H1 (cell line): Measurements from ENCODE around the gene PDE1C.

Experiments
- EP300 ChIP-seq, 2 experiments: IDR thresholded peaks; 1 replicate in 1 of 2; 2 replicates in 1 of 2; pipeline ENCODE4 v1.6.1; 2011 to 2012; ENCODE audit warnings: low read depth in 2 of 2, low read length in 2 of 2, mild to moderate bottlenecking in 2 of 2, borderline replicate concordance in 1 of 2, inconsistent platforms in 1 of 2, moderate library complexity in 1 of 2
- JUN ChIP-seq: IDR thresholded peaks from 2 replicates; pipeline ENCODE4 v1.6.1; 2011; ENCODE audit warnings: low read depth, mild to moderate bottlenecking, improper control_type of control experiment, low read length
- KDM1A ChIP-seq: fragments of 200-600, 300-600 bp; sonication (generic); IDR thresholded peaks from 2 replicates; pipeline ENCODE4 v1.7.1; 2016; ENCODE audit warnings: mild to moderate bottlenecking, low read length, borderline replicate concordance
- MAX ChIP-seq: IDR thresholded peaks from 2 replicates; pipeline ENCODE4 v1.6.1; 2012; ENCODE audit warnings: inconsistent platforms
- POLR2A ChIP-seq, 2 experiments: IDR thresholded peaks; 1 replicate in 1 of 2; 2 replicates in 1 of 2; pipeline ENCODE4 v1.6.1; 2011; ENCODE audit warnings: low read depth in 2 of 2, low read length in 2 of 2, mild to moderate bottlenecking in 2 of 2; ENCODE audit errors: control extremely low read depth in 1 of 2
- POLR2AphosphoS5 ChIP-seq: IDR thresholded peaks from 2 replicates; pipeline ENCODE4 v1.6.1; 2011; ENCODE audit warnings: low read depth, low read length
- RAD21 ChIP-seq, 2 experiments: IDR thresholded peaks in 1 of 2; conservative IDR thresholded peaks in 1 of 2; 2 replicates each; pipeline ENCODE4 v1.6.1; 2011; ENCODE audit warnings: low read depth in 2 of 2, low read length in 2 of 2, improper control_type of control experiment in 1 of 2, inconsistent platforms in 1 of 2, mild to moderate bottlenecking in 1 of 2, moderate library complexity in 1 of 2
- SIN3A ChIP-seq, 2 experiments: IDR thresholded peaks in 1 of 2; conservative IDR thresholded peaks in 1 of 2; 2 replicates each; pipeline ENCODE4 v1.6.1; 2011 to 2012; ENCODE audit warnings: low read length in 2 of 2, improper control_type of control experiment in 1 of 2, low read depth in 1 of 2, mild to moderate bottlenecking in 1 of 2
- SRF ChIP-seq: IDR thresholded peaks from 2 replicates; pipeline ENCODE4 v1.6.1; 2011; ENCODE audit warnings: mild to moderate bottlenecking, low read depth, low read length, moderate library complexity
- TAF1 ChIP-seq: IDR thresholded peaks from 2 replicates; pipeline ENCODE4 v1.6.1; 2011; ENCODE audit warnings: mild to moderate bottlenecking, low read depth, low read length
- TF ChIP-seq, protein P1 (sequence below), 3 experiments: IDR thresholded peaks; 1 replicate in 2 of 3; 2 replicates in 1 of 3; pipeline versions ENCODE4 v1.5.1 to v1.6.1; 2011; ENCODE audit warnings: low read length in 3 of 3, mild to moderate bottlenecking in 3 of 3, inconsistent platforms in 2 of 3, low read depth in 1 of 3, moderate library complexity in 1 of 3; ENCODE audit not compliant: insufficient read depth in 1 of 3; ENCODE audit errors: control extremely low read depth in 1 of 3
- TF ChIP-seq, protein P2 (sequence below): IDR thresholded peaks from 2 replicates; pipeline ENCODE4 v1.6.1; 2011; ENCODE audit warnings: low read depth, mild to moderate bottlenecking, low read length; ENCODE audit not compliant: insufficient read depth

DNA sequence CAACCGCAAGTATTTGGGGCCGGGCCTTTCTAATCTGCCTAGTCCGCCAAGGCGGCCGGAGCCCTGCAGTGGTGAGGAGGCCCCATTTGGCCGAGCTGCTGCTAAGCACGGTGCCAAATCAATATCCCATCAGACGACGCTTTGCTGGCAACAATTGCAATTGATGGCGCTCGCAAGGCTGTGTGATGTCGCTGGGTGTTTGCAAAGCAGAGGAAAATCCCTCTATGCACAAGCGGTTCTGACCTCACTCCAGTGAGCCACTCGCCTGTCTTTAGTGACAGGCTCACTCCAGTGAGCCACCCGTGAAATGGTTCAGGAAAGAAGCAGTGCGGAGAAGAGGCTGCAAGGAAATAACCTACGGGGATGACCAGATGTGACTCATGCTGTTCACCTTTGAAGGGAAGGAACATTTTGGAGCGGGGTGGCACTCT is 18.3 kb upstream of the PDE1C start:
- TF ChIP-seq SRF, result no peak
- TF ChIP-seq, protein P1, sequence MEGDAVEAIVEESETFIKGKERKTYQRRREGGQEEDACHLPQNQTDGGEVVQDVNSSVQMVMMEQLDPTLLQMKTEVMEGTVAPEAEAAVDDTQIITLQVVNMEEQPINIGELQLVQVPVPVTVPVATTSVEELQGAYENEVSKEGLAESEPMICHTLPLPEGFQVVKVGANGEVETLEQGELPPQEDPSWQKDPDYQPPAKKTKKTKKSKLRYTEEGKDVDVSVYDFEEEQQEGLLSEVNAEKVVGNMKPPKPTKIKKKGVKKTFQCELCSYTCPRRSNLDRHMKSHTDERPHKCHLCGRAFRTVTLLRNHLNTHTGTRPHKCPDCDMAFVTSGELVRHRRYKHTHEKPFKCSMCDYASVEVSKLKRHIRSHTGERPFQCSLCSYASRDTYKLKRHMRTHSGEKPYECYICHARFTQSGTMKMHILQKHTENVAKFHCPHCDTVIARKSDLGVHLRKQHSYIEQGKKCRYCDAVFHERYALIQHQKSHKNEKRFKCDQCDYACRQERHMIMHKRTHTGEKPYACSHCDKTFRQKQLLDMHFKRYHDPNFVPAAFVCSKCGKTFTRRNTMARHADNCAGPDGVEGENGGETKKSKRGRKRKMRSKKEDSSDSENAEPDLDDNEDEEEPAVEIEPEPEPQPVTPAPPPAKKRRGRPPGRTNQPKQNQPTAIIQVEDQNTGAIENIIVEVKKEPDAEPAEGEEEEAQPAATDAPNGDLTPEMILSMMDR (IDR thresholded peaks at IDR 0.05; ENCODE audit: control extremely low read depth in 1 of 3, insufficient read depth in 1 of 3, low read depth in 1 of 3, low read length in 3 of 3), result no peak
- no peak for TF ChIP-seq EP300 (IDR thresholded peaks at IDR 0.05; ENCODE audit: borderline replicate concordance in 1 of 2, low read depth in 2 of 2, low read length in 2 of 2)
- no peak for TF ChIP-seq POLR2AphosphoS5
- no peak for TF ChIP-seq KDM1A
- TF ChIP-seq, protein P2, sequence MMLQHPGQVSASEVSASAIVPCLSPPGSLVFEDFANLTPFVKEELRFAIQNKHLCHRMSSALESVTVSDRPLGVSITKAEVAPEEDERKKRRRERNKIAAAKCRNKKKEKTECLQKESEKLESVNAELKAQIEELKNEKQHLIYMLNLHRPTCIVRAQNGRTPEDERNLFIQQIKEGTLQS, result no peak
- TF ChIP-seq POLR2A (IDR thresholded peaks at IDR 0.05; ENCODE audit: control extremely low read depth in 1 of 2, low read depth in 2 of 2, low read length in 2 of 2), result no peak
- no peak for TF ChIP-seq TAF1
- no peak for TF ChIP-seq SIN3A (conservative IDR thresholded peaks at IDR 0.05 in 1 of 2, IDR thresholded peaks at IDR 0.05 in 1 of 2; ENCODE audit: low read depth in 1 of 2, low read length in 2 of 2)
- TF ChIP-seq MAX, result no peak
- TF ChIP-seq RAD21 (IDR thresholded peaks at IDR 0.05 in 1 of 2, conservative IDR thresholded peaks at IDR 0.05 in 1 of 2; ENCODE audit: low read depth in 2 of 2, low read length in 2 of 2), result no peak
- no peak for TF ChIP-seq JUN
